K562 (cell line): ENCODE data around the gene LPCAT1. TPM values are rescaled to one million over a fixed set of nuclear protein-coding genes. Genes with fewer than 3 reads are reported as not detected.
A peak's percentile ranks its signal among the peaks of the same experiment; 100 is the strongest.

Experiments used
- ATAC-seq: fragments of 200-7000 bp; cut with Tn5 transposase; 3 replicates; pipeline ENCODE4 v1.9.1; 2020; ENCODE audit warnings: moderate library complexity
- BruUV-seq: library from RNA; stranded (reverse); fragments of 400-500 nt; replicated peaks from 2 replicates; lab custom pipeline; 2021; lab: Mats Ljungman, UMichigan
- CTCF ChIA-PET: fragments of 300-600 bp; formaldehyde crosslinking; extraction: SDS; loops from one replicate; lab custom pipeline; 2021; ENCODE audit warnings: low intra/inter-chr PET ratio; lab: Yijun Ruan, JAX
- POLR2A ChIA-PET: fragments of 300-600, 350-650 bp; sonication (Branson Sonifier 250); formaldehyde crosslinking; extraction: SDS; loops from one replicate; lab custom pipeline; 2021; ENCODE audit warnings: antibody characterized with exemption, inconsistent platforms; lab: Yijun Ruan, JAX
- DNase-seq, 4 experiments: peaks; one replicate each; pipeline versions ENCODE4 v3.0.0 to v3.0.0-alpha.2; 2011 to 2018; ENCODE audit warnings: low spot score in 3 of 4, mixed read lengths in 3 of 4; ENCODE audit errors: extremely low read depth in 1 of 4
- FAIRE-seq: peaks from 2 replicates; lab custom pipeline; 2011; peaks lifted over from hg19 to GRCh38; lab: Jason Lieb, UNC
- H2AFZ ChIP-seq: 2 replicates; pipeline ENCODE4 v1.6.0; 2011; ENCODE audit warnings: low read depth, low read length, control low read depth, inconsistent platforms
- H3K27ac ChIP-seq: fragments of 200-600 bp; 3 replicates; pipeline ENCODE4 v1.8.0; 2011; ENCODE audit warnings: low read depth, mild to moderate bottlenecking, control low read depth, inconsistent platforms, low read length, moderate library complexity, mixed read lengths; ENCODE audit errors: extremely low read depth
- H3K27me3 ChIP-seq, 2 experiments: fragments of 300-600 bp in 1 of 2; 2 replicates in 1 of 2; 3 replicates in 1 of 2; pipeline versions ENCODE4 v1.6.0 to v1.8.0; 2011; ENCODE audit warnings: inconsistent platforms in 2 of 2, low read length in 2 of 2, mild to moderate bottlenecking in 1 of 2, mixed read lengths in 1 of 2, moderate library complexity in 1 of 2; ENCODE audit not compliant: control insufficient read depth in 2 of 2, insufficient read depth in 2 of 2
- H3K36me3 ChIP-seq: fragments of 300-600 bp; 3 replicates; pipeline ENCODE4 v1.8.0; 2011; ENCODE audit warnings: mild to moderate bottlenecking, low read length, inconsistent platforms; ENCODE audit not compliant: control insufficient read depth, insufficient read depth
- H3K4me1 ChIP-seq, 2 experiments: fragments of 200-600 bp in 1 of 2; replicated peaks in 1 of 2; 2 replicates in 1 of 2; 3 replicates in 1 of 2; pipeline versions ENCODE4 v1.5.1 to v1.8.0; 2011; ENCODE audit warnings: inconsistent platforms in 2 of 2, low read length in 2 of 2, mild to moderate bottlenecking in 1 of 2, mixed read lengths in 1 of 2, moderate library complexity in 1 of 2; ENCODE audit not compliant: control insufficient read depth in 2 of 2, insufficient read depth in 2 of 2
- H3K4me2 ChIP-seq: 2 replicates; pipeline ENCODE4 v1.6.1; 2011; ENCODE audit warnings: low read length, control low read depth, inconsistent platforms, mixed read lengths; ENCODE audit not compliant: insufficient read depth
- H3K4me3 ChIP-seq: fragments of 200-600 bp; sonication (generic), shearing (Covaris generic); 2 replicates; pipeline ENCODE4 v1.5.1; 2016; ENCODE audit warnings: control low read depth, inconsistent platforms
- H3K79me2 ChIP-seq: fragments of 200-600 bp; 3 replicates; pipeline ENCODE4 v1.8.0; 2011; ENCODE audit warnings: low read length, inconsistent platforms; ENCODE audit not compliant: control insufficient read depth, insufficient read depth
- H3K9ac ChIP-seq, 2 experiments: 2 replicates each; pipeline versions ENCODE4 v1.6.0 to v1.6.1; 2011; ENCODE audit warnings: low read depth in 2 of 2, low read length in 2 of 2, control low read depth in 1 of 2, inconsistent platforms in 1 of 2, mild to moderate bottlenecking in 1 of 2, mixed read lengths in 1 of 2; ENCODE audit not compliant: insufficient read depth in 1 of 2
- H3K9me1 ChIP-seq: one replicate; pipeline ENCODE4 v1.6.0; 2011; ENCODE audit warnings: inconsistent platforms, mild to moderate bottlenecking, low read length, moderate library complexity; ENCODE audit not compliant: control insufficient read depth, insufficient read depth
- H3K9me3 ChIP-seq: replicated peaks from 2 replicates; pipeline ENCODE4 v1.5.1; 2011; ENCODE audit warnings: low read depth, low read length, inconsistent platforms; ENCODE audit not compliant: control insufficient read depth, insufficient read depth
- H4K20me1 ChIP-seq: replicated peaks from 2 replicates; pipeline ENCODE4 v1.6.1; 2011; ENCODE audit warnings: low read length, inconsistent platforms, mixed read lengths; ENCODE audit not compliant: control insufficient read depth, insufficient read depth
- BRF2 ChIP-seq: IDR thresholded peaks from 3 replicates; pipeline ENCODE4 v1.6.1; 2011; ENCODE audit warnings: borderline replicate concordance, mild to moderate bottlenecking; ENCODE audit not compliant: insufficient read length, insufficient read depth
- CBX8 ChIP-seq: fragments of 200-600 bp; sonication (generic); IDR thresholded peaks from 2 replicates; pipeline ENCODE4 v1.6.1; 2012; ENCODE audit warnings: borderline replicate concordance, mixed run types, low read depth, mild to moderate bottlenecking, moderate library complexity, mixed read lengths, low read length, control low read depth, inconsistent platforms; ENCODE audit not compliant: poor library complexity, severe bottlenecking; ENCODE audit errors: extremely low read depth
- UBTF ChIP-seq, 2 experiments: IDR thresholded peaks; 2 replicates each; pipeline ENCODE4 v1.6.1; 2012; ENCODE audit warnings: improper control_type of control experiment in 2 of 2, low read depth in 2 of 2, low read length in 2 of 2, borderline replicate concordance in 1 of 2
- ZBTB17 ChIP-seq: fragments of 450-650 bp; formaldehyde crosslinking; IDR thresholded peaks from 2 replicates; pipeline ENCODE4 v1.4.0; 2020; ENCODE audit warnings: mild to moderate bottlenecking
- ZBTB33 ChIP-seq: sonication (generic); formaldehyde crosslinking; IDR thresholded peaks from 2 replicates; pipeline ENCODE4 v1.8.1; 2023; ENCODE audit warnings: mild to moderate bottlenecking, missing genetic modification reagents
- ZC3H4 ChIP-seq: sonication (generic); formaldehyde crosslinking; IDR thresholded peaks from 2 replicates; pipeline ENCODE4 v1.9.0; 2021; ENCODE audit warnings: missing genetic modification reagents, borderline replicate concordance
- ZNF398 ChIP-seq: fragments of 250-450 bp; sonication (Bioruptor Pico); IDR thresholded peaks from 2 replicates; pipeline ENCODE4 v1.8.0; 2021; ENCODE audit warnings: moderate library complexity, mild to moderate bottlenecking, inconsistent platforms
- ZNF639 ChIP-seq, 2 experiments: fragments of 200-800 bp in 1 of 2; sonication (Bioruptor generic) in 1 of 2; sonication (generic) in 1 of 2; formaldehyde crosslinking in 1 of 2; IDR thresholded peaks in 1 of 2; conservative IDR thresholded peaks in 1 of 2; 2 replicates each; pipeline versions ENCODE4 v1.5.0 to v1.6.1; 2016 to 2020; ENCODE audit warnings: missing compliant biosample characterization in 1 of 2, missing genetic modification characterization in 1 of 2, missing genetic modification reagents in 1 of 2
- WGBS: fragments of 100-300 bp; shearing (Covaris generic); methylation state at CpG from one replicate; pipeline ENCODE4 v1.1.6; 2016; ENCODE audit warnings: low coverage, mixed read lengths; ENCODE audit not compliant: insufficient coverage; ENCODE audit errors: missing lambda C conversion rate; 5-methylcytosine and 5-hydroxymethylcytosine counted together
- in situ Hi-C: fragments of 300-500 bp; cut with MboI; formaldehyde crosslinking; loops from 4 replicates; pipeline ENCODE4 v1.15.0; 2018; ENCODE audit warnings: inconsistent platforms, mixed read lengths
- intact Hi-C: fragments of 100-400 bp; cut with micrococcal nuclease; formaldehyde crosslinking; loops from 2 replicates; pipeline ENCODE4 v1.14.2; 2022
- polyA plus RNA-seq, 8 experiments: library from polyadenylated mRNA; depleted of rRNA in 4 of 8; stranded (reverse) in 5 of 8; unstranded in 3 of 8; fragments of >200 nt; fragmentation: Nextera tagmentation in 2 of 8; fragmentation: Illumina TruSeq in 1 of 8; extraction: Ambion mirVana in 2 of 8; extraction: Trizol in 1 of 8; gene quantifications; 2 replicates each; pipeline versions ENCODE4 v1.2.1 to v1.2.3, GENCODE V29; 2011 to 2014; ENCODE audit warnings: inconsistent platforms in 1 of 8, missing spikeins in 1 of 8
- total RNA-seq, 7 experiments: library from RNA; depleted of rRNA in 6 of 7; stranded (reverse); fragments of >200 nt in 6 of 7; fragmentation: Illumina TruSeq in 2 of 7; extraction: Trizol in 2 of 7; gene quantifications; 2 replicates each; pipeline versions ENCODE4 v1.2.1 to v1.2.3, GENCODE V29; 2011 to 2021; ENCODE audit warnings: low replicate concordance in 1 of 7

LPCAT1 gene
- total and polyA plus RNA-seq, 9 of the 15 experiments (the other 6 are each of a cell fraction or from before 2014, with no cell fraction given): 0.14 to 18.4 (median 13.9) TPM

GRCh38 chr5:1555011-1555807 lies 31.4 kb upstream of the LPCAT1 start:
- H3K27me3 ChIP-seq: peaks cover 77 to 85% of the 10 kb centered on the region in 2 experiments
- 0 out of 2 replicates have a peak, but pooled peaks cover 2% of the 10 kb centered on the region for H3K9me3 ChIP-seq
- BruUV-seq: no TSS peak
- no peak overlapping the region for H2AFZ ChIP-seq
- H3K36me3 ChIP-seq: no peaks in the 10 kb centered on the region
- in situ Hi-C loops (no loop called here), intact Hi-C loops (no loop called here)
- WGBS: 1% methylated on average over 27 of the region's 28 CpGs
- no peak overlapping the region for H3K4me2 ChIP-seq
- H3K27ac ChIP-seq: no peak overlapping the region
- no peaks in the 10 kb centered on the region for H3K79me2 ChIP-seq
- no peak overlapping the region for H3K9ac ChIP-seq
- DNase-seq (peak in 2 of 4 experiments; percentile 8), ATAC-seq (no peak), FAIRE-seq (no peak)
- peaks cover 15% of the 10 kb centered on the region for H4K20me1 ChIP-seq
- POLR2A ChIA-PET: interaction anchor here (0.6 to 1.7 kb wide), 3 partner anchors 13 to 179 kb away, joined by 3 to 4 read pairs (median 3); no protein-coding TSS in a partner anchor
- H3K9me1 ChIP-seq: no peaks in the 10 kb centered on the region
- H3K4me1 ChIP-seq: peaks cover 0 to 19% of the 10 kb centered on the region in 2 experiments; a peak in 2 of 5 replicates
- no peak overlapping the region for H3K4me3 ChIP-seq
- CTCF ChIA-PET: no interaction called here
- TF ChIP-seq ZNF398 (CRISPR knock-in tag): no peak
- TF ChIP-seq UBTF (IDR thresholded peaks at IDR 0.05; ENCODE audit: borderline replicate concordance in 1 of 2, low read depth in 2 of 2, low read length in 2 of 2): no peak
- no peak for TF ChIP-seq ZC3H4
- TF ChIP-seq BRF2: no peak
- no peak for TF ChIP-seq ZBTB17 (CRISPR knock-in tag)
- no peak for TF ChIP-seq ZBTB33
- no peak for TF ChIP-seq ZNF639 (CRISPR knock-in tag; conservative IDR thresholded peaks at IDR 0.05 in 1 of 2, IDR thresholded peaks at IDR 0.05 in 1 of 2)
- TF ChIP-seq CBX8: no peak
